Activated naive CD8-positive, alpha-beta T cell treated with anti-CD3 and anti-CD28 coated beads, Interleukin-2, amount 50 U/mL, for 24 hours (primary cell): ENCODE data around the gene RIMS1.
"Not testable (repeated sequence)": the region's sequence is repeated elsewhere in the genome, so short reads cannot be mapped to it uniquely, and the experiment has no call there.

Experiments used
- ATAC-seq: fragments of 150-1000 bp; cut with Tn5 transposase; one replicate; pipeline ENCODE4 v1.10.0; 2021
- DNase-seq: peaks from one replicate; pipeline ENCODE4 v3.0.0; 2021
- H3K27ac Mint-ChIP-seq: one replicate; pipeline ENCODE4 v1.8.0; 2021; ENCODE audit warnings: mild to moderate bottlenecking, mixed read lengths
- H3K27me3 Mint-ChIP-seq: one replicate; pipeline ENCODE4 v1.8.0; 2021; ENCODE audit warnings: mixed read lengths
- H3K36me3 Mint-ChIP-seq: one replicate; pipeline ENCODE4 v1.8.0; 2021; ENCODE audit warnings: low read depth, mixed read lengths
- H3K4me1 Mint-ChIP-seq: one replicate; pipeline ENCODE4 v1.8.0; 2021; ENCODE audit warnings: mixed read lengths
- H3K4me3 Mint-ChIP-seq: one replicate; pipeline ENCODE4 v1.8.0; 2021; ENCODE audit warnings: mild to moderate bottlenecking, moderate library complexity, mixed read lengths
- H3K9me3 Mint-ChIP-seq: one replicate; pipeline ENCODE4 v1.8.0; 2021; ENCODE audit warnings: mixed read lengths

Gene RIMS1

GRCh38 chr6:72272958-72273357 lies 386.6 kb downstream of the RIMS1 start:
- Mint-ChIP-seq H3K36me3 (no peaks in the 10 kb centered on the region), H3K4me1 (no peaks in the 10 kb centered on the region), H3K27me3 (no peaks in the 10 kb centered on the region), H3K4me3 (no peak overlapping the region), H3K27ac (no peak overlapping the region), H3K9me3 (no peaks in the 10 kb centered on the region)
- ATAC-seq (no peak), DNase-seq (no peak)

GRCh38 chr6:72275888-72276287 lies 389.5 kb downstream of the RIMS1 start:
- DNase-seq = no peak

GRCh38 chr6:72282201-72282600 lies 395.9 kb downstream of the RIMS1 start:
- no peaks in the 10 kb centered on the region for H3K4me1 Mint-ChIP-seq
- no peak overlapping the region for H3K4me3 Mint-ChIP-seq
- no peak for DNase-seq
- H3K27me3 Mint-ChIP-seq = no peaks in the 10 kb centered on the region
- no peaks in the 10 kb centered on the region for H3K9me3 Mint-ChIP-seq
- H3K27ac Mint-ChIP-seq = no peak overlapping the region
- ATAC-seq = no peak
- no peaks in the 10 kb centered on the region for H3K36me3 Mint-ChIP-seq

More at GRCh38 chr6:72275888-72276287, 389.5 kb downstream of the RIMS1 start:
- H3K36me3 Mint-ChIP-seq = no peaks in the 10 kb centered on the region
- H3K27ac Mint-ChIP-seq = no peak overlapping the region
- no peaks in the 10 kb centered on the region for H3K27me3 Mint-ChIP-seq
- H3K9me3 Mint-ChIP-seq = no peaks in the 10 kb centered on the region
- H3K4me1 Mint-ChIP-seq = no peaks in the 10 kb centered on the region
- no peak overlapping the region for H3K4me3 Mint-ChIP-seq
- ATAC-seq = no peak

- Mint-ChIP-seq H3K9me3 (no peaks in the 10 kb centered on the region), H3K36me3 (no peaks in the 10 kb centered on the region), H3K4me1 (no peaks in the 10 kb centered on the region), H3K4me3 (no peak overlapping the region), H3K27ac (no peak overlapping the region), H3K27me3 (no peaks in the 10 kb centered on the region)
- DNase-seq = no peak
- no peak for ATAC-seq
These were observed 397.2 kb downstream of the RIMS1 start for GRCh38 chr6:72283571-72283970.

- Mint-ChIP-seq H3K4me3 (no peak overlapping the region), H3K27ac (no peak overlapping the region), H3K4me1 (no peaks in the 10 kb centered on the region), H3K36me3 (no peaks in the 10 kb centered on the region), H3K9me3 (no peaks in the 10 kb centered on the region), H3K27me3 (peaks cover 3% of the 10 kb centered on the region)
- ATAC-seq (no peak), DNase-seq (no peak)
These were observed 400.6 kb downstream of the RIMS1 start for GRCh38 chr6:72286911-72287311.

- no peaks in the 10 kb centered on the region for H3K4me1 Mint-ChIP-seq
- DNase-seq = no peak
- no peak for ATAC-seq
- no peak overlapping the region for H3K27ac Mint-ChIP-seq
- H3K27me3 Mint-ChIP-seq = peaks cover 3% of the 10 kb centered on the region
- no peaks in the 10 kb centered on the region for H3K36me3 Mint-ChIP-seq
- no peaks in the 10 kb centered on the region for H3K9me3 Mint-ChIP-seq
- no peak overlapping the region for H3K4me3 Mint-ChIP-seq
These were observed 401.5 kb downstream of the RIMS1 start for GRCh38 chr6:72287801-72288200.

- H3K4me3 Mint-ChIP-seq = no peak overlapping the region
These were observed 402.2 kb downstream of the RIMS1 start for GRCh38 chr6:72288592-72288991.

GRCh38 chr6:72290620-72291019 lies 404.3 kb downstream of the RIMS1 start:
- Mint-ChIP-seq H3K9me3 (no peaks in the 10 kb centered on the region), H3K27ac (no peak overlapping the region), H3K4me1 (no peaks in the 10 kb centered on the region), H3K4me3 (no peak overlapping the region), H3K27me3 (peaks cover 3% of the 10 kb centered on the region), H3K36me3 (no peaks in the 10 kb centered on the region)
- ATAC-seq = no peak
- no peak for DNase-seq

More at GRCh38 chr6:72288592-72288991, 402.2 kb downstream of the RIMS1 start:
- no peaks in the 10 kb centered on the region for H3K36me3 Mint-ChIP-seq
- H3K4me1 Mint-ChIP-seq = no peaks in the 10 kb centered on the region
- H3K27me3 Mint-ChIP-seq = peaks cover 3% of the 10 kb centered on the region
- no peak for DNase-seq
- H3K9me3 Mint-ChIP-seq = no peaks in the 10 kb centered on the region
- no peak overlapping the region for H3K27ac Mint-ChIP-seq
- ATAC-seq = no peak

- H3K36me3 Mint-ChIP-seq = no peaks in the 10 kb centered on the region
- no peak for ATAC-seq
- peaks cover 3% of the 10 kb centered on the region for H3K27me3 Mint-ChIP-seq
- H3K4me3 Mint-ChIP-seq = no peak overlapping the region
- DNase-seq = no peak
- no peak overlapping the region for H3K27ac Mint-ChIP-seq
- no peaks in the 10 kb centered on the region for H3K4me1 Mint-ChIP-seq
- H3K9me3 Mint-ChIP-seq = no peaks in the 10 kb centered on the region
These were observed 410.0 kb downstream of the RIMS1 start for GRCh38 chr6:72296375-72296774.

GRCh38 chr6:72305971-72306370 lies 419.6 kb downstream of the RIMS1 start:
- H3K9me3 Mint-ChIP-seq = no peaks in the 10 kb centered on the region
- no peaks in the 10 kb centered on the region for H3K4me1 Mint-ChIP-seq
- ATAC-seq (no peak), DNase-seq (no peak)
- H3K27me3 Mint-ChIP-seq = no peaks in the 10 kb centered on the region
- no peaks in the 10 kb centered on the region for H3K36me3 Mint-ChIP-seq
- H3K27ac Mint-ChIP-seq = no peak overlapping the region
- no peak overlapping the region for H3K4me3 Mint-ChIP-seq

GRCh38 chr6:72316675-72317380 lies 430.5 kb downstream of the RIMS1 start:
- H3K4me3 Mint-ChIP-seq = no peak overlapping the region
- H3K27ac Mint-ChIP-seq = no peak overlapping the region
- H3K36me3 Mint-ChIP-seq = no peaks in the 10 kb centered on the region
- no peaks in the 10 kb centered on the region for H3K4me1 Mint-ChIP-seq
- no peaks in the 10 kb centered on the region for H3K9me3 Mint-ChIP-seq
- DNase-seq (no peak), ATAC-seq (no peak)
- H3K27me3 Mint-ChIP-seq = no peaks in the 10 kb centered on the region

- ATAC-seq (no peak), DNase-seq (no peak)
- no peaks in the 10 kb centered on the region for H3K27me3 Mint-ChIP-seq
- H3K27ac Mint-ChIP-seq = no peak overlapping the region
- no peaks in the 10 kb centered on the region for H3K4me1 Mint-ChIP-seq
- H3K36me3 Mint-ChIP-seq = no peaks in the 10 kb centered on the region
- no peaks in the 10 kb centered on the region for H3K9me3 Mint-ChIP-seq
- no peak overlapping the region for H3K4me3 Mint-ChIP-seq
These were observed 435.4 kb downstream of the RIMS1 start for GRCh38 chr6:72321788-72322187.

- Mint-ChIP-seq H3K27me3 (no peaks in the 10 kb centered on the region), H3K27ac (no peak overlapping the region), H3K9me3 (no peaks in the 10 kb centered on the region), H3K4me3 (no peak overlapping the region), H3K36me3 (no peaks in the 10 kb centered on the region), H3K4me1 (no peaks in the 10 kb centered on the region)
- ATAC-seq (no peak), DNase-seq (no peak)
These were observed 436.4 kb downstream of the RIMS1 start for GRCh38 chr6:72322771-72323170.

GRCh38 chr6:72324591-72324990 lies 438.2 kb downstream of the RIMS1 start:
- Mint-ChIP-seq H3K9me3 (no peaks in the 10 kb centered on the region), H3K4me1 (no peaks in the 10 kb centered on the region), H3K27me3 (peaks cover 2% of the 10 kb centered on the region), H3K27ac (no peak overlapping the region), H3K36me3 (no peaks in the 10 kb centered on the region), H3K4me3 (no peak overlapping the region)
- ATAC-seq = no peak
- DNase-seq = no peak

GRCh38 chr6:72328775-72329174 lies 442.4 kb downstream of the RIMS1 start:
- ATAC-seq (no peak), DNase-seq (no peak)
- H3K4me1 Mint-ChIP-seq = no peaks in the 10 kb centered on the region
- H3K36me3 Mint-ChIP-seq = no peaks in the 10 kb centered on the region
- H3K27me3 Mint-ChIP-seq = peaks cover 2% of the 10 kb centered on the region
- no peak overlapping the region for H3K27ac Mint-ChIP-seq
- H3K4me3 Mint-ChIP-seq = no peak overlapping the region
- no peaks in the 10 kb centered on the region for H3K9me3 Mint-ChIP-seq

- H3K9me3 Mint-ChIP-seq, ATAC-seq, DNase-seq, H3K4me3 Mint-ChIP-seq, H3K36me3 Mint-ChIP-seq, H3K27me3 Mint-ChIP-seq, H3K27ac Mint-ChIP-seq, H3K4me1 Mint-ChIP-seq: not testable (repeated sequence)
These were observed 448.9 kb downstream of the RIMS1 start for GRCh38 chr6:72335203-72335602.
